ENCODE data around the gene DNAJC28.
"Not testable (repeated sequence)": the region's sequence is repeated elsewhere in the genome, so short reads cannot be mapped to it uniquely, and the experiment has no call there.

DNAJC28 gene

DNA sequence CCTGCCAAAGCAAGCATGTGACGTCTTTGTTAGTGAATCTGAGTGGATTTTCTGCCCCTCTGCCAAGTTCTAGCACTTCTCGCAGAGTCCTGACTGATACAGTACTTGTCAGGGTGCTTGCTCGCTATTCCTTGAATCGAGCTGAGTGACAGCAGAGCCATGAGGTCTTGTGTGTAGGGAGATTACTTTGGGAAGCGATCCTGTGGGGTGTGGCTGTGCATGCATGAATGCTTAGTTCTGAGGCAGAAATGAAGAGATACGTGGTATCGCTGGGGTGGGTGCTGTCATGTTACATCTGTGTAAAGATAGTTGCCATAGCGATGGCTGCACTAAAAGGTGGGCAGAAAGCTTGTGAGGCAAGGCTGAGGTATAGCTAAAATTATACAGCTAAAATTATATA lies 19.3 kb upstream of the DNAJC28 start:
- ChIA-PET CTCF (no interaction called here), POLR2A (ENCODE audit: low non-redundant PET) (no interaction called here)
- no peak overlapping the region for H3K27ac ChIP-seq
- DNase-seq (ENCODE audit: low spot score) = no peak
- TF ChIP-seq, protein P1, sequence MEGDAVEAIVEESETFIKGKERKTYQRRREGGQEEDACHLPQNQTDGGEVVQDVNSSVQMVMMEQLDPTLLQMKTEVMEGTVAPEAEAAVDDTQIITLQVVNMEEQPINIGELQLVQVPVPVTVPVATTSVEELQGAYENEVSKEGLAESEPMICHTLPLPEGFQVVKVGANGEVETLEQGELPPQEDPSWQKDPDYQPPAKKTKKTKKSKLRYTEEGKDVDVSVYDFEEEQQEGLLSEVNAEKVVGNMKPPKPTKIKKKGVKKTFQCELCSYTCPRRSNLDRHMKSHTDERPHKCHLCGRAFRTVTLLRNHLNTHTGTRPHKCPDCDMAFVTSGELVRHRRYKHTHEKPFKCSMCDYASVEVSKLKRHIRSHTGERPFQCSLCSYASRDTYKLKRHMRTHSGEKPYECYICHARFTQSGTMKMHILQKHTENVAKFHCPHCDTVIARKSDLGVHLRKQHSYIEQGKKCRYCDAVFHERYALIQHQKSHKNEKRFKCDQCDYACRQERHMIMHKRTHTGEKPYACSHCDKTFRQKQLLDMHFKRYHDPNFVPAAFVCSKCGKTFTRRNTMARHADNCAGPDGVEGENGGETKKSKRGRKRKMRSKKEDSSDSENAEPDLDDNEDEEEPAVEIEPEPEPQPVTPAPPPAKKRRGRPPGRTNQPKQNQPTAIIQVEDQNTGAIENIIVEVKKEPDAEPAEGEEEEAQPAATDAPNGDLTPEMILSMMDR (conservative IDR thresholded peaks at IDR 0.05; ENCODE audit: low read depth) = no peak

- CTCF ChIA-PET; POLR2A ChIA-PET (ENCODE audit: low non-redundant PET); DNase-seq (ENCODE audit: low spot score); H3K27ac ChIP-seq: not testable (repeated sequence)
Observed at GRCh38 chr21:33507003-33507402, 15.5 kb upstream of the DNAJC28 start.

GRCh38 chr21:33505833-33506232 lies 14.3 kb upstream of the DNAJC28 start:
- H3K27ac ChIP-seq = no peak overlapping the region
- DNase-seq (ENCODE audit: low spot score) = no peak
- CTCF ChIA-PET = interaction anchor here (0.5 kb wide), 1 partner anchor 30 kb away, joined by 3 read pairs; no protein-coding TSS in a partner anchor
- TF ChIP-seq, protein P1 (conservative IDR thresholded peaks at IDR 0.05; ENCODE audit: low read depth) = no peak
- POLR2A ChIA-PET (ENCODE audit: low non-redundant PET) = no interaction called here

- H3K27ac ChIP-seq = no peak overlapping the region
- no peak for DNase-seq (ENCODE audit: low spot score)
- POLR2A ChIA-PET (ENCODE audit: low non-redundant PET) = no interaction called here
- CTCF ChIA-PET = no interaction called here
- TF ChIP-seq, protein P1 (conservative IDR thresholded peaks at IDR 0.05; ENCODE audit: low read depth) = no peak
Observed at GRCh38 chr21:33496345-33496744, 4.8 kb upstream of the DNAJC28 start.

GRCh38 chr21:33495743-33496142 lies 4.2 kb upstream of the DNAJC28 start:
- POLR2A ChIA-PET (ENCODE audit: low non-redundant PET) = no interaction called here

GRCh38 chr21:33493756-33494155 lies 2.2 kb upstream of the DNAJC28 start:
- TF ChIP-seq, protein P1 (conservative IDR thresholded peaks at IDR 0.05; ENCODE audit: low read depth) = no peak
- H3K27ac ChIP-seq = no peak overlapping the region
- no peak for DNase-seq (ENCODE audit: low spot score)
- ChIA-PET POLR2A (ENCODE audit: low non-redundant PET) (no interaction called here), CTCF (no interaction called here)

More at GRCh38 chr21:33495743-33496142, 4.2 kb upstream of the DNAJC28 start:
- no peak for DNase-seq (ENCODE audit: low spot score)
- CTCF ChIA-PET = no interaction called here
- no peak overlapping the region for H3K27ac ChIP-seq
- TF ChIP-seq, protein P1 (conservative IDR thresholded peaks at IDR 0.05; ENCODE audit: low read depth) = no peak

DNA sequence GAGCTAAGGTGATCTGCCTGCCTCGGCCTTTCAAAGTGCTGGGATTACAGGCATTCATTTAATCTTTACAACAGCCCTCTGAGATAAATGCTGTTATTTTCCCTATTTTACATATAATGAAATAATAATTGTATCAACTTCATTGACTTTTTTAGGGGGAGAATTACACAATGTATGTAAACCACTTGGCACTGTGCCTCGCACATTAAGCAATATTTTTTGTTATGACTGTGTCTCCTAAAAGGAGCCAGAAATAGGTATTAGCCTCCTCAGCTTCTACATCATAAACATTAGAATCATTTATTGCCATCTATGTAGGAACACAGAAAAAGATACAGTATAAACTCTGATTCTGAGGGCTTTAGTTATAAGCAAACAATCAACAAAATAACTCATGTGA lies 1.1 kb upstream of the DNAJC28 start:
- ChIA-PET CTCF (no interaction called here), POLR2A (ENCODE audit: low non-redundant PET) (no interaction called here)
- peak; percentile 13 for DNase-seq (ENCODE audit: low spot score)
- TF ChIP-seq, protein P1 (conservative IDR thresholded peaks at IDR 0.05; ENCODE audit: low read depth) = no peak
- H3K27ac ChIP-seq = no peak overlapping the region; the same call in 1 of the 2 replicates

All from RWPE1 (cell line).